ENCODE results near the gene SLC16A7. TPM values are rescaled to one million over a fixed set of nuclear protein-coding genes. Genes with fewer than 3 reads are reported as not detected.

SLC16A7 gene
- total and polyA plus RNA-seq, 2 of the 8 experiments (the other 6 are each of a cell fraction or from before 2014, with no cell fraction given): 0.74 to 4.3 TPM

GRCh38 chr12:59579631-59580030 is 16.2 kb upstream of the SLC16A7 start (continued):
- TF ChIP-seq USF2 (IDR thresholded peaks at IDR 0.05; ENCODE audit: low read length) (no peak), CHD7 (IDR thresholded peaks at IDR 0.05; ENCODE audit: insufficient replicate concordance, low read length) (no peak)

All from H1 (cell line).